Liver (tissue), 5 donors: ENCODE results near the gene MROH8. TPM values are rescaled to one million over a fixed set of nuclear protein-coding genes. Genes with fewer than 3 reads are reported as not detected.

ENCODE experiments used
- EGR1 ChIP-seq, 2 donors: IDR thresholded peaks; 2 replicates each; pipeline ENCODE4 v1.6.1; 2016 to 2018; ENCODE audit warnings: antibody characterized with exemption in 2 of 2, low read depth in 2 of 2
- FOXA1 ChIP-seq: IDR thresholded peaks from 2 replicates; pipeline ENCODE4 v1.6.1; 2016; ENCODE audit warnings: antibody characterized with exemption
- FOXA2 ChIP-seq: IDR thresholded peaks from 2 replicates; pipeline ENCODE4 v1.6.1; 2016; ENCODE audit warnings: antibody characterized with exemption
- JUND ChIP-seq, 2 donors: IDR thresholded peaks; 2 replicates each; pipeline ENCODE4 v1.6.1; 2016; ENCODE audit warnings: antibody characterized with exemption in 2 of 2
- NR2F2 ChIP-seq: IDR thresholded peaks from 2 replicates; pipeline ENCODE4 v1.6.1; 2016; ENCODE audit warnings: antibody characterized with exemption
- RXRA ChIP-seq, 2 donors: IDR thresholded peaks; 2 replicates each; pipeline ENCODE4 v1.6.1; 2017 to 2018; ENCODE audit warnings: antibody characterized with exemption in 2 of 2, mild to moderate bottlenecking in 1 of 2
- SP1 ChIP-seq: IDR thresholded peaks from 2 replicates; pipeline ENCODE4 v1.6.1; 2018; ENCODE audit warnings: antibody characterized with exemption, mild to moderate bottlenecking
- TAF1 ChIP-seq: conservative IDR thresholded peaks from 2 replicates; pipeline ENCODE4 v1.6.1; 2016; ENCODE audit warnings: antibody characterized with exemption, mild to moderate bottlenecking
- YY1 ChIP-seq: IDR thresholded peaks from 2 replicates; pipeline ENCODE4 v1.6.1; 2016; ENCODE audit warnings: antibody characterized with exemption, mild to moderate bottlenecking
- polyA plus RNA-seq, 2 donors: library from polyadenylated mRNA; stranded (reverse) in 1 of 2; unstranded in 1 of 2; fragments of 200-250 nt in 1 of 2; fragments of >200 nt in 1 of 2; fragmentation: Nextera tagmentation in 1 of 2; extraction: Ambion mirVana in 1 of 2; gene quantifications; one replicate each; pipeline versions ENCODE4 v1.2.1 to v1.2.3, GENCODE V29; 2013 to 2015
- total RNA-seq, 2 donors: library from RNA; depleted of rRNA; stranded (reverse); fragments of >200 nt; gene quantifications; one replicate each; pipeline ENCODE4 v1.2.3, GENCODE V29; 2014
- TF ChIP-seq, protein P1 (sequence below): IDR thresholded peaks from 2 replicates; pipeline ENCODE4 v1.6.1; 2016; ENCODE audit warnings: antibody characterized with exemption
- donor health status: healthy.
- donor health status: healthy.
- donor health status: healthy.

The MROH8 gene
- total and polyA plus RNA-seq, 4 donors = 1.3 to 5.1 (median 2.0) TPM

DNA sequence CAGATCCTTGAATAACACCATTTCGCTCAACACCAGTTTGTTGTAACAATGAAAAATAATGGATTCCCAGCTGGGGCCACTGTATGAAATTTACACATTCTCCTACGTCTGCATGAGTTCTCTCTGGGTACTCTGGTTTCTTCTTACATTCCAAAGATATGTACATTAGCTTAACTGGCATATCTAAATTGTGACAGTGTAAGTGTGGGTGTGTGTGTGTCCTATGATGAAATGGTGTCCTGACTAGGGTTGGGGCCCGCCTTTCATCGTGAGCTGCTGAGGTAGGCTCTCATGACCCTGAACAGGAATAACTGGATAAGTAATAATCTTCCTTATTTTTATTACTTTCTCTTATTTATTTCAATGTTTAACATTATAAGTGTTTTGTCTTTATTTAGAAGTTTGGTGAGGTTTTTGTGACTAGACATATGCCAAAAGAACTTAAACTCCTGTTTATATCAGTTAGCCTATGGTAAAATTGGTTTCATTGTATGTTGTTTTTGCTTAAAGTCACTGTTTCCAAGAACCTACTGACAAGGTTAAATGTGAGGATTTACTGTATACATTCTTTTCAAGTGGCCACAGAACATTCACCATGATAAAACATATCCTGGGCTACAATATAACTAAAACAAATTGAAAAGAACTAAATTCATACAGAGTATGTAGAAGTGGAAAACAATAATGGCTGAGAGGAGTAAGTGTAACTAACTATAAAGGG, 126.0 kb downstream of the MROH8 start (continued):
- no peak for TF ChIP-seq TAF1
- TF ChIP-seq EGR1 (IDR thresholded peaks at IDR 0.05; ENCODE audit: low read depth in 2 of 2) = no peak
- TF ChIP-seq FOXA1 = no peak
- TF ChIP-seq RXRA (IDR thresholded peaks at IDR 0.05) = no peak
- no peak for TF ChIP-seq NR2F2
- TF ChIP-seq SP1 = no peak
- no peak for TF ChIP-seq YY1
- TF ChIP-seq, protein P1, sequence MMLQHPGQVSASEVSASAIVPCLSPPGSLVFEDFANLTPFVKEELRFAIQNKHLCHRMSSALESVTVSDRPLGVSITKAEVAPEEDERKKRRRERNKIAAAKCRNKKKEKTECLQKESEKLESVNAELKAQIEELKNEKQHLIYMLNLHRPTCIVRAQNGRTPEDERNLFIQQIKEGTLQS = no peak
- TF ChIP-seq FOXA2 = no peak
- no peak for TF ChIP-seq JUND (IDR thresholded peaks at IDR 0.05)

Other genes with a start within 250 kb of the MROH8 start
- gene SAMHD1, start 227.8 kb downstream of the MROH8 start, total RNA-seq = 10 to 100 TPM; 39.7 to 51.2 TPM
- 10 to 100 TPM; 14.7 to 15.8 TPM for gene SAMHD1, start 227.8 kb downstream of the MROH8 start, polyA plus RNA-seq
- 10 to 100 TPM in 1 of 2 donors, 1 to 10 TPM in 1; 3.3 to 14.7 TPM for gene RBL1, start 83.6 kb downstream of the MROH8 start, total RNA-seq
- gene RBL1, start 83.6 kb downstream of the MROH8 start, polyA plus RNA-seq = under 1 TPM; 0.60 to 0.71 TPM
- 100 to 1,000 TPM; 153 to 241 TPM for gene RPN2, start 218 bp downstream of the MROH8 start, total RNA-seq
- 100 to 1,000 TPM; 154 to 199 TPM for gene RPN2, start 218 bp downstream of the MROH8 start, polyA plus RNA-seq
- not detected for gene GHRH, start 82.3 kb upstream of the MROH8 start, total RNA-seq
- gene GHRH, start 82.3 kb upstream of the MROH8 start, polyA plus RNA-seq = not detected
- gene MANBAL, start 110.1 kb upstream of the MROH8 start, total RNA-seq = 10 to 100 TPM in 1 of 2 donors, 1 to 10 TPM in 1; 10.0 to 10.8 TPM
- gene MANBAL, start 110.1 kb upstream of the MROH8 start, polyA plus RNA-seq = 10 to 100 TPM; 15.1 to 23.2 TPM
- 10 to 100 TPM in 1 of 2 donors, 1 to 10 TPM in 1; 7.1 to 21.2 TPM for gene SRC, start 166.6 kb upstream of the MROH8 start, total RNA-seq
- 1 to 10 TPM; 3.3 to 3.7 TPM for gene SRC, start 166.6 kb upstream of the MROH8 start, polyA plus RNA-seq